Activated CD8-positive, alpha-beta memory T cell treated with anti-CD3 and anti-CD28 coated beads, Interleukin-2, amount 50 U/mL, for 24 hours (primary cell): ENCODE measurements around the gene TMEM139.

Experiments used
- DNase-seq: peaks from one replicate; pipeline ENCODE4 v3.0.0-alpha.2; 2020; ENCODE audit errors: extremely low read depth

Gene TMEM139

GRCh38 chr7:143284591-143285469, at the start of gene TMEM139:
TMEM139 (plus strand) TSS chr7:143284958; CDS start chr7:143285958, 1,000 bp downstream.
- DNase-seq: no peak

- no peak for DNase-seq
These were observed 49.2 kb upstream of the TMEM139 start for GRCh38 chr7:143235561-143235960.

GRCh38 chr7:143236408-143236990, 48.3 kb upstream of the TMEM139 start:
- no peak for DNase-seq

- DNase-seq: no peak
These were observed 47.4 kb upstream of the TMEM139 start for GRCh38 chr7:143237366-143237765.

- no peak for DNase-seq
These were observed 46.3 kb upstream of the TMEM139 start for GRCh38 chr7:143238289-143238980.

GRCh38 chr7:143239813-143240212, 44.9 kb upstream of the TMEM139 start:
- no peak for DNase-seq

- DNase-seq: peak; percentile 27
These were observed 44.2 kb upstream of the TMEM139 start for GRCh38 chr7:143240291-143241168.

- no peak for DNase-seq
These were observed 42.5 kb upstream of the TMEM139 start for GRCh38 chr7:143242306-143242705.

GRCh38 chr7:143243111-143243510, 41.6 kb upstream of the TMEM139 start:
- no peak for DNase-seq

GRCh38 chr7:143243614-143244013, 41.1 kb upstream of the TMEM139 start:
- no peak for DNase-seq

- no peak for DNase-seq
These were observed 40.4 kb upstream of the TMEM139 start for GRCh38 chr7:143244321-143244720.

- no peak for DNase-seq
These were observed 39.6 kb upstream of the TMEM139 start for GRCh38 chr7:143245123-143245522.

- DNase-seq: no peak
These were observed 37.4 kb upstream of the TMEM139 start for GRCh38 chr7:143247372-143247771.

GRCh38 chr7:143248761-143249354, 35.9 kb upstream of the TMEM139 start:
- no peak for DNase-seq

- DNase-seq: no peak
These were observed 34.6 kb upstream of the TMEM139 start for GRCh38 chr7:143250199-143250598.

GRCh38 chr7:143250822-143251221, 33.9 kb upstream of the TMEM139 start:
- DNase-seq: no peak

- no peak for DNase-seq
These were observed 32.8 kb upstream of the TMEM139 start for GRCh38 chr7:143252006-143252405.

GRCh38 chr7:143255564-143255963, 29.2 kb upstream of the TMEM139 start:
- no peak for DNase-seq

GRCh38 chr7:143256325-143256724, 28.4 kb upstream of the TMEM139 start:
- no peak for DNase-seq

GRCh38 chr7:143256932-143257331, 27.8 kb upstream of the TMEM139 start:
- DNase-seq: no peak

- no peak for DNase-seq
These were observed 27.3 kb upstream of the TMEM139 start for GRCh38 chr7:143257501-143257900.
